HL-60 (cell line): ENCODE measurements around the gene RGSL1.
A peak's percentile ranks its signal among the peaks of the same experiment; 100 is the strongest.

ENCODE experiments used
- DNase-seq, 2 experiments: peaks; one replicate each; pipeline ENCODE4 v3.0.0-alpha.2; 2010 to 2020; ENCODE audit warnings: low read depth in 1 of 2, low spot score in 1 of 2
- H3K27ac ChIP-seq: fragments of 250-450 bp; sonication (Bioruptor Pico); replicated peaks from 2 replicates; pipeline ENCODE4 v1.5.1; 2020; ENCODE audit warnings: mild to moderate bottlenecking, moderate library complexity
- H3K27me3 ChIP-seq: fragments of 250-450 bp; sonication (Bioruptor Pico); 2 replicates; pipeline ENCODE4 v1.5.1; 2021; ENCODE audit warnings: mild to moderate bottlenecking, moderate library complexity; ENCODE audit not compliant: insufficient read depth, poor library complexity, severe bottlenecking
- H3K4me3 ChIP-seq: replicated peaks from 2 replicates; pipeline ENCODE4 v1.5.1; 2011; ENCODE audit warnings: mild to moderate bottlenecking, control low read depth, low read length; ENCODE audit not compliant: insufficient read depth
- GABPA ChIP-seq: IDR thresholded peaks from 2 replicates; pipeline ENCODE4 v1.6.1; 2012; ENCODE audit warnings: low read depth
- POLR2AphosphoS5 ChIP-seq: IDR thresholded peaks from 2 replicates; pipeline ENCODE4 v1.6.1; 2012; ENCODE audit warnings: low read depth
- SPI1 ChIP-seq: IDR thresholded peaks from 2 replicates; pipeline ENCODE4 v1.6.1; 2012; ENCODE audit warnings: low read depth, mild to moderate bottlenecking, borderline replicate concordance
- long read RNA-seq: library from polyadenylated mRNA; unstranded; transcript quantifications from one replicate; pipeline ENCODE4 v2.0.0, GENCODE V29; 2020
- TF ChIP-seq, protein P1 (sequence below): IDR thresholded peaks from 2 replicates; pipeline ENCODE4 v1.6.1; 2012; ENCODE audit warnings: low read depth; ENCODE audit not compliant: insufficient replicate concordance
- TF ChIP-seq, protein P2 (sequence below): IDR thresholded peaks from one replicate; pipeline ENCODE4 v1.5.1; 2011; ENCODE audit warnings: low read length, control low read depth, inconsistent platforms; ENCODE audit not compliant: insufficient read depth

Gene RGSL1
- long read RNA-seq, result 0 reads

DNA sequence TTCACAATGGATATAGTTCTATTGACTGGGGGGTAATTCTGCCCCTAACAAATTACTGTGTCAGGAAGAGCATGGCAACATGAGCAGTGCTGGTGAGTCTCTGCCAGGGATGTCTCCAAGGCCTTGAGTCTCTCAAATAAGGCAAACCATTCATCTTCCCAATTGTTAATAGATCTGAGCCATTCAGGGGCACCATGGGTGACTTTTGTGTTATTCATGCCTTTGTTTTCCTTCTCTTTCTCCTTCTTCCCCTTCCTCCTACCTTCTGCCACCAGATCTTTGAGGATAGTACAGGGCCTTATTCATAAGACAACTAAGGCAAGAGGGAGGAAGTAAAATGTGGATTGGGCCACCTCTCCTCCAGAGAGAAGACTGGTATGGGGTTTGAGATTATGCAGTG lies at the start of gene RGSL1:
Gene RGSL1, plus strand, starts transcription at position 60 of the 400 bp plus-strand sequence. Its CDS starts 20 bp downstream, at position 80.
- DNase-seq, result no peak
- no peak for TF ChIP-seq SPI1
- TF ChIP-seq GABPA, result no peak
- TF ChIP-seq, protein P1, sequence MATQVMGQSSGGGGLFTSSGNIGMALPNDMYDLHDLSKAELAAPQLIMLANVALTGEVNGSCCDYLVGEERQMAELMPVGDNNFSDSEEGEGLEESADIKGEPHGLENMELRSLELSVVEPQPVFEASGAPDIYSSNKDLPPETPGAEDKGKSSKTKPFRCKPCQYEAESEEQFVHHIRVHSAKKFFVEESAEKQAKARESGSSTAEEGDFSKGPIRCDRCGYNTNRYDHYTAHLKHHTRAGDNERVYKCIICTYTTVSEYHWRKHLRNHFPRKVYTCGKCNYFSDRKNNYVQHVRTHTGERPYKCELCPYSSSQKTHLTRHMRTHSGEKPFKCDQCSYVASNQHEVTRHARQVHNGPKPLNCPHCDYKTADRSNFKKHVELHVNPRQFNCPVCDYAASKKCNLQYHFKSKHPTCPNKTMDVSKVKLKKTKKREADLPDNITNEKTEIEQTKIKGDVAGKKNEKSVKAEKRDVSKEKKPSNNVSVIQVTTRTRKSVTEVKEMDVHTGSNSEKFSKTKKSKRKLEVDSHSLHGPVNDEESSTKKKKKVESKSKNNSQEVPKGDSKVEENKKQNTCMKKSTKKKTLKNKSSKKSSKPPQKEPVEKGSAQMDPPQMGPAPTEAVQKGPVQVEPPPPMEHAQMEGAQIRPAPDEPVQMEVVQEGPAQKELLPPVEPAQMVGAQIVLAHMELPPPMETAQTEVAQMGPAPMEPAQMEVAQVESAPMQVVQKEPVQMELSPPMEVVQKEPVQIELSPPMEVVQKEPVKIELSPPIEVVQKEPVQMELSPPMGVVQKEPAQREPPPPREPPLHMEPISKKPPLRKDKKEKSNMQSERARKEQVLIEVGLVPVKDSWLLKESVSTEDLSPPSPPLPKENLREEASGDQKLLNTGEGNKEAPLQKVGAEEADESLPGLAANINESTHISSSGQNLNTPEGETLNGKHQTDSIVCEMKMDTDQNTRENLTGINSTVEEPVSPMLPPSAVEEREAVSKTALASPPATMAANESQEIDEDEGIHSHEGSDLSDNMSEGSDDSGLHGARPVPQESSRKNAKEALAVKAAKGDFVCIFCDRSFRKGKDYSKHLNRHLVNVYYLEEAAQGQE, result no peak
- no peak for TF ChIP-seq POLR2AphosphoS5
- TF ChIP-seq, protein P2, sequence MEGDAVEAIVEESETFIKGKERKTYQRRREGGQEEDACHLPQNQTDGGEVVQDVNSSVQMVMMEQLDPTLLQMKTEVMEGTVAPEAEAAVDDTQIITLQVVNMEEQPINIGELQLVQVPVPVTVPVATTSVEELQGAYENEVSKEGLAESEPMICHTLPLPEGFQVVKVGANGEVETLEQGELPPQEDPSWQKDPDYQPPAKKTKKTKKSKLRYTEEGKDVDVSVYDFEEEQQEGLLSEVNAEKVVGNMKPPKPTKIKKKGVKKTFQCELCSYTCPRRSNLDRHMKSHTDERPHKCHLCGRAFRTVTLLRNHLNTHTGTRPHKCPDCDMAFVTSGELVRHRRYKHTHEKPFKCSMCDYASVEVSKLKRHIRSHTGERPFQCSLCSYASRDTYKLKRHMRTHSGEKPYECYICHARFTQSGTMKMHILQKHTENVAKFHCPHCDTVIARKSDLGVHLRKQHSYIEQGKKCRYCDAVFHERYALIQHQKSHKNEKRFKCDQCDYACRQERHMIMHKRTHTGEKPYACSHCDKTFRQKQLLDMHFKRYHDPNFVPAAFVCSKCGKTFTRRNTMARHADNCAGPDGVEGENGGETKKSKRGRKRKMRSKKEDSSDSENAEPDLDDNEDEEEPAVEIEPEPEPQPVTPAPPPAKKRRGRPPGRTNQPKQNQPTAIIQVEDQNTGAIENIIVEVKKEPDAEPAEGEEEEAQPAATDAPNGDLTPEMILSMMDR, result no peak
- H3K27me3 ChIP-seq, result no peaks in the 10 kb centered on the region
- no peak within 1 kb of the TSS for H3K4me3 ChIP-seq
- H3K27ac ChIP-seq, result no peak within 1 kb of the TSS

DNA sequence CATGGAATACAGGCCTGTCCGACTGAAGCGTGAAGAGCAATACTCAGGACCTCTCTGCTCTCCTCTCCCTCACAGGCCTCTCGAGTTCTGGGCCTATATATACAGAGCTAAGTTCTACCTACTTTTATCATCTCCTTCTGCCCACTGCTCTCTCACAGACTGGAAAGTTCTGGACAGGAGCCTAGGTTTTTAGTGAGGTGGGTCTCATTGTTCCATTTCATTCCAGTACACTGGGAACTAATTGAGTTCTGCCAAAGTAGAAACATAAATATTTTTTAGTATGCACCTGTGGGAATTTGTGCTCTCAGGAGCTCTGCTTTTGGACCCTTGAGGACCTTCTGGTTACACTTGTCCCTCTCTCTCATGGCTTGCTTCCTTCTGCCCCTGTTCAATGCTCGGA lies 49.4 kb upstream of the RGSL1 start, which contains the start of gene TEDDM1:
Gene TEDDM1, minus strand, starts transcription at position 101 of the 400 bp plus-strand sequence. CDS start 182 bp downstream, outside the sequence.
- H3K27me3 ChIP-seq, result no peaks in the 10 kb centered on the region
- TF ChIP-seq GABPA (no peak), POLR2AphosphoS5 (no peak), SPI1 (no peak)
- TF ChIP-seq, protein P1, result no peak
- H3K4me3 ChIP-seq, result no peak within 1 kb of the TSS
- H3K27ac ChIP-seq, result no peak within 1 kb of the TSS
- no peak for DNase-seq

DNA sequence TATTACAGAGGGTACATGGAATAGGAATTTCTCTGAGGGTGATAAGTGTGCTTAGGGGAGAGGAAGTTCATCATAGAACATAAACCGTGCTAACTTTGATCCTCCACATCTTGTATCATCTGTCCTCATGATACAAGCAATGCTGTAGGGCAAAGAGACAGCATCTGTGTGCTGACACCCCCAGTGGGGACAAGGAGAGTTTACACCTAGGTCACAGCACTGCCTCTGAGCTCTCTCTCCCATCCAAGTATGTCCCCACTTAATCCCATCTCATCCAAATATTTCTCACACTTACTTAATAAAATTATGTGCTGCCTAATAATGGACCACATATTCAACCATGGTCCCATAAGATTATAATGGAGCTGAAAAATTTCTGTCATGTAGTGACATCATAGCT lies 45.2 kb upstream of the RGSL1 start:
- Histone ChIP-seq H3K27me3 (no peaks in the 10 kb centered on the region), H3K4me3 (no peak overlapping the region), H3K27ac (no peak overlapping the region)
- TF ChIP-seq, protein P2, result peak; percentile 22
- TF ChIP-seq, protein P1, result no peak
- DNase-seq, result no peak
